AG04450 (cell line): ENCODE measurements around the gene HNRNPH3. TPM values are rescaled to one million over a fixed set of nuclear protein-coding genes. Genes with fewer than 3 reads are reported as not detected.
A peak's percentile ranks its signal among the peaks of the same experiment; 100 is the strongest.

ENCODE experiments used
- CTCF ChIA-PET: fragments of 300-600, 350-600 bp; formaldehyde crosslinking; extraction: SDS; loops from one replicate; lab custom pipeline; 2022; ENCODE audit warnings: antibody characterized with exemption, inconsistent platforms; lab: Charles Lee
- POLR2A ChIA-PET: fragments of 350-600 bp; formaldehyde crosslinking; extraction: SDS; loops from one replicate; lab custom pipeline; 2021; ENCODE audit warnings: antibody characterized with exemption, inconsistent platforms; lab: Yijun Ruan, JAX
- DNase-seq: peaks from one replicate; pipeline ENCODE4 v3.0.0-alpha.2; 2011; ENCODE audit warnings: low read depth, low spot score
- H3K27ac ChIP-seq: one replicate; pipeline ENCODE4 v1.5.1; 2012; ENCODE audit warnings: low read depth, low read length, control low read depth
- H3K27me3 ChIP-seq: one replicate; pipeline ENCODE4 v1.6.0; 2012; ENCODE audit warnings: low read length; ENCODE audit not compliant: control insufficient read depth, insufficient read depth
- H3K4me3 ChIP-seq: 2 replicates; pipeline ENCODE4 v1.5.1; 2011; ENCODE audit warnings: mild to moderate bottlenecking, low read depth, low read length, control low read depth
- H3K9me3 ChIP-seq: 2 replicates; pipeline ENCODE4 v1.5.1; 2012; ENCODE audit warnings: low read length; ENCODE audit not compliant: control insufficient read depth, insufficient read depth
- polyA plus RNA-seq: library from polyadenylated mRNA; depleted of rRNA; stranded (reverse); fragments of >200 nt; gene quantifications from 2 replicates; pipeline ENCODE4 v1.2.3, GENCODE V29; 2011
- TF ChIP-seq, protein P1 (sequence below): IDR thresholded peaks from 2 replicates; pipeline ENCODE4 v1.5.1; 2011; ENCODE audit warnings: low read depth, low read length, control low read depth, inconsistent platforms

HNRNPH3 gene
- polyA plus RNA-seq, 1 experiment: 113 TPM

DNA sequence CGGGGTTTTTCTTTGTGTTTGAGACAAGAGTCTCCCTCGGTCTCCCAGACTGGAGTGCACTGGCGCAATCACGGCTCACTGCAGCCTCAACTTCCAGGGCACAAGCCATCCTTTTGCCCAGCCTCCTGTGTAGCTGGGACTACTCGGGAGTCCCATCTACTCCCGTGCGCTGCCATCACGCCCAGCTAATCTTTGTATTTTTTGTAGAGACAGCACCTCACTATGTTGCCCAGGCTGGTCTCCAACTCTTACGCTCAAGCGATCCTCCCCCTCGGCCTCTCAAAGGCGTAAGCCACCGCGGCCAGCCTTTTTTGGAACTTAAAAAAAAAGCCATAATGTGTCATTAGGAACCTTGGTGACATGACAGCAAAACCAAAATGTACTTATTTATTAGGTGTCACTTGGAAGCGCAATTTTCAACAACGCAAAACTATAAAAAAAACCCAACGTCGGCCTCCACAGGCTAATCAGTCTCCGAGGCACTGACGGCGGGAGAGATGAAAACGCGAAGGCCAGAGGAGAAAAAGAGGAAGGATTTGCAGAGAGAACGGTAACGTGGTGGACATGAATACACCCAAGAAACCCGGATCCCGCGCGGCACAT, 911 bp upstream of the HNRNPH3 start:
- peak overlapping the region; percentile 94 for H3K27ac ChIP-seq
- H3K4me3 ChIP-seq: peak overlapping the region; percentile 88
- TF ChIP-seq, protein P1, sequence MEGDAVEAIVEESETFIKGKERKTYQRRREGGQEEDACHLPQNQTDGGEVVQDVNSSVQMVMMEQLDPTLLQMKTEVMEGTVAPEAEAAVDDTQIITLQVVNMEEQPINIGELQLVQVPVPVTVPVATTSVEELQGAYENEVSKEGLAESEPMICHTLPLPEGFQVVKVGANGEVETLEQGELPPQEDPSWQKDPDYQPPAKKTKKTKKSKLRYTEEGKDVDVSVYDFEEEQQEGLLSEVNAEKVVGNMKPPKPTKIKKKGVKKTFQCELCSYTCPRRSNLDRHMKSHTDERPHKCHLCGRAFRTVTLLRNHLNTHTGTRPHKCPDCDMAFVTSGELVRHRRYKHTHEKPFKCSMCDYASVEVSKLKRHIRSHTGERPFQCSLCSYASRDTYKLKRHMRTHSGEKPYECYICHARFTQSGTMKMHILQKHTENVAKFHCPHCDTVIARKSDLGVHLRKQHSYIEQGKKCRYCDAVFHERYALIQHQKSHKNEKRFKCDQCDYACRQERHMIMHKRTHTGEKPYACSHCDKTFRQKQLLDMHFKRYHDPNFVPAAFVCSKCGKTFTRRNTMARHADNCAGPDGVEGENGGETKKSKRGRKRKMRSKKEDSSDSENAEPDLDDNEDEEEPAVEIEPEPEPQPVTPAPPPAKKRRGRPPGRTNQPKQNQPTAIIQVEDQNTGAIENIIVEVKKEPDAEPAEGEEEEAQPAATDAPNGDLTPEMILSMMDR: no peak
- no peaks in the 10 kb centered on the region for H3K27me3 ChIP-seq
- ChIA-PET CTCF (interaction anchor here (1.0 to 1.2 kb wide), 2 partner anchors 118 to 475 kb away, joined by 3 read pairs; no protein-coding TSS in a partner anchor), POLR2A (interaction anchor here (0.5 to 1.2 kb wide), 8 partner anchors 16 to 233 kb away, joined by 3 to 17 read pairs (median 4); partner anchors contain the start of gene TET1)
- no peaks in the 10 kb centered on the region for H3K9me3 ChIP-seq
- no peak for DNase-seq

DNA sequence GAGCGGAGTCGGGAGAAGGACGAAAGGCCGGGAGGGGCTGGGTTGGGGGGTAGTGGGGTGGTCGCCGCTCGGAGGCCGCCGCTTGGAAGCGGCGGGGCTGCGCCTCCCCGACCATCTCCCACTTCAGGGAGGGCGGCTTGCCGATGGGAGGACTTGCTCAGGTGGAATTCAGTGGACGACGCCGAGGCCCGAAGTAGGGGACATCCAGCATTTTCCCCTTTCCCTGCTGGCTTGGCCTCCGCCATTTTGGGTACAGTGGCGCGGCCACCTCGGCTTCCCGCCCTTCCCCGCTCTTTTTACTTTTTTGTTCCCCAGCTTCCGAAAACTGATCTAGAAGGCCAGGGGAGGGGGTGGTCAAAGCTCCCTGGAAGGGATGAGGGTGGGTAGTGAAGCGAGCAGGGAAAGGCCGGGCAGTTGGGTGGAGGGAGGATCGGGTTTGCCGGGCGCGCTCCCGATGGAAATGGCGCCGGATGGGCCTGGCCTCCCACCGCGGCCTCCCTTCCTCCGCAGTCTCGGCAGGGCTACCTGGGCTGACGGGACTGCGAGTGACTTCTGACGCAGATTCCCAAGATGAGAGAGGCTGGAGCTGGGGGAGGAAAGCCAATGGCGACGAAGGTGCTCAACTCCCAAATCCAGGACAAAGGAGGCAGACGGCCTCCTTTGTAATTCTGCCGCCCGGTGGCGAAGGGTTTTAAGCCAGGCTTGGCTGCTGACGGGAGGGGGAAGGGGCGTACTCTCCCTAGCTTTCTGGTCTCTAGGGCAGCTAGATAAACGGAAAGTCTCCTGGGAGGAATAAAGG, 594 bp downstream of the HNRNPH3 start, which contains the start of gene PBLD:
Gene PBLD, minus strand, starts transcription at position 670 of the 799 bp plus-strand sequence. CDS start 26,084 bp downstream, outside the sequence.
- H3K27me3 ChIP-seq: no peaks in the 10 kb centered on the region
- H3K4me3 ChIP-seq: peak within 1 kb of the TSS; percentile 88
- H3K9me3 ChIP-seq: no peaks in the 10 kb centered on the region
- POLR2A ChIA-PET: interaction anchor here (0.5 to 2.0 kb wide), 22 partner anchors 8 to 439 kb away, joined by 3 to 17 read pairs (median 4); partner anchors contain the start of gene TET1
- DNase-seq: no peak
- peak within 1 kb of the TSS; percentile 94 for H3K27ac ChIP-seq
- CTCF ChIA-PET: interaction anchor here (0.6 to 3.0 kb wide), 7 partner anchors 16 to 477 kb away, joined by 3 to 16 read pairs (median 6); no protein-coding TSS in a partner anchor
- TF ChIP-seq, protein P1: peak; percentile 63

DNA sequence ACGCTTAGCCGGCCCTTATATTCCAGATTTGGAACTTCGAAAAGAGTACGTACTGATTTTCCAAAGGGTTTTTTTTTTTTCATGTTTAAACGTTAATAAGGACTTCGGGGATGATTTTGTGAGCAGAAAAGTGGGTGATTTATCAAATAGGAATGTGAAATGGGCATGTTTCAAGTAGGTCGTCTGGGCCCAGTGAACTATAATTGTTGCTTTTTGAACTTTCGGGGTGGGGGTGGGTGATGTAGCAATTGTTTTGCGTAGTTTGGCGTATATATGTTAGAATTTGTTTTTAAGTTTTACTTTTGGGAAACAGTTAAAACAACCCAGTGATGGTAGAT, 1.2 kb downstream of the HNRNPH3 start:
- peak overlapping the region; percentile 94 for H3K27ac ChIP-seq
- no peak for DNase-seq
- POLR2A ChIA-PET: interaction anchor here (0.6 to 2.0 kb wide), 6 partner anchors 10 to 308 kb away, joined by 3 to 13 read pairs (median 3); no protein-coding TSS in a partner anchor
- H3K9me3 ChIP-seq: no peaks in the 10 kb centered on the region
- no peaks in the 10 kb centered on the region for H3K27me3 ChIP-seq
- TF ChIP-seq, protein P1: no peak
- peak overlapping the region; percentile 88 for H3K4me3 ChIP-seq
- CTCF ChIA-PET: interaction anchor here (0.7 to 3.0 kb wide), 5 partner anchors 15 to 477 kb away, joined by 3 to 16 read pairs (median 6); no protein-coding TSS in a partner anchor

DNA sequence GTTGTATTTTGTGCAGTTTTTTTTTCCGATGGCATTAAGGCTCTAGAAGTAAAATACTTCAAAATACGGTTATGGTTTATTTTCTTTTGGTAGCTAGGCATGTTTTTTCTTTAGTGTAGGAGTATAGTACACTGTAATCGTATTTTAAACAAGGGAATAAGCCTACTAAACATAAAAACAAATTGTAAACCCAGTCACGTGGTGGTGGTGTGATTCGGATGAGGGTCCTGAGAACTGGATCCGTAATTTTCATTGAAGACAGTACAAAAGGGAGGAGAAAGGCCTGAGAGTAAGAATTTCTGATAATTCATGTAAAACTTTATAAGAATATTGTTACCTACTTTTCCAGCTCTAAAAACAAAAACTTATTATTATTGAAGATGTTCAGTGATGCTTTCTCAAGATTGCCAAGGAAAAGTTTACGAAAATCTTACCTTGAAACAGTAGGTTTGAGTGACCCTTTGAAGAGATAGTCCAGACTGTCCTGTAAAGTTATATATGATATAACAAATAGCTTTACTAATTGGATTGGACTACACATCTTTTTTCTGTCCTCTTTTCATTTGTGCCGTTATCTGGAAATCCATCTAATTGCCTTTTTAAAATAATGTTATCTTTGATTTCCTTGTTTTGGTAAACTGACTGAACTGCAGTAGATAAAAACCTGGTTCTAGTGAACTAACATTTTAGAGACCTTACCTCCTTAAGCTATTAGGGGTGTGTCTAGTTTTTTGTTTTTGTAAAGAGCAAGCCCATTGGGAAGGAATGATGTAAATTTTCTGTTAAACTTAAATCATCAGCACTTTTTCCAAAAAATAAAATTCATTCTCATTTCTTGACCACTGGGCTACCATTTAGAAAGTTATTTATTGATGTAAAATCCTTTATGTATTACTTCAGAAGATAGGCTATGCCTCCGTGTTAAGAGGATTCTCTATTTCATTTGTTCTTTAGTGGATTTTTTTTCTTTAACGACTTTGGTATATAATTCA, 1.9 kb downstream of the HNRNPH3 start:
- no peaks in the 10 kb centered on the region for H3K27me3 ChIP-seq

More for the DNA sequence above, 1.9 kb downstream of the HNRNPH3 start:
- Histone ChIP-seq H3K9me3 (no peaks in the 10 kb centered on the region), H3K27ac (no peak overlapping the region), H3K4me3 (peak overlapping the region; percentile 88)
- DNase-seq: no peak
- ChIA-PET CTCF (interaction anchor here (1.6 to 3.0 kb wide), 4 partner anchors 15 to 478 kb away, joined by 4 to 16 read pairs (median 8); no protein-coding TSS in a partner anchor), POLR2A (interaction anchor here (0.5 to 2.0 kb wide), 3 partner anchors 9 to 308 kb away, joined by 3 to 13 read pairs (median 9); no protein-coding TSS in a partner anchor)
- TF ChIP-seq, protein P1: no peak
